Pancreas (tissue), 10 donors: ENCODE data around the gene NIPAL3. TPM values are rescaled to one million over a fixed set of nuclear protein-coding genes. Genes with fewer than 3 reads are reported as not detected.

Experiments
- ATAC-seq, 4 donors: fragments of 200-7000 bp; cut with Tn5 transposase; one replicate each; pipeline versions ENCODE4 v1.8.0 to v1.9.1; 2020; ENCODE audit warnings: mild to moderate bottlenecking in 4 of 4, moderate library complexity in 4 of 4
- DNase-seq, 6 donors: peaks; one replicate each; pipeline ENCODE4 v3.0.0-alpha.2; 2020
- FAIRE-seq: peaks from 2 replicates; lab custom pipeline; 2012; peaks lifted over from hg19 to GRCh38; lab: Jason Lieb, UNC
- H3K27ac ChIP-seq, 4 donors: fragments of 200-600 bp; sonication (generic); 1 replicate in 3 of 4; 2 replicates in 1 of 4; pipeline versions ENCODE4 v1.5.0 to v1.8.0; 2020
- H3K27me3 ChIP-seq, 4 donors: fragments of 200-600 bp; one replicate each; pipeline ENCODE4 v1.8.0; 2021
- H3K36me3 ChIP-seq, 3 donors: fragments of 200-600 bp; sonication (generic) in 1 of 3; one replicate each; pipeline versions ENCODE4 v1.5.0 to v1.8.0; 2020 to 2021
- H3K4me1 ChIP-seq, 3 donors: fragments of 200-600 bp; one replicate each; pipeline ENCODE4 v1.8.0; 2021
- H3K4me3 ChIP-seq, 4 donors: fragments of 200-600 bp; sonication (generic) in 2 of 4; one replicate each; pipeline versions ENCODE4 v1.5.0 to v1.8.0; 2020 to 2021
- H3K9me3 ChIP-seq, 4 donors: fragments of 200-600 bp; one replicate each; pipeline ENCODE4 v1.8.0; 2021
- CTCF ChIP-seq, 4 donors: fragments of 200-600 bp; sonication (generic) in 3 of 4; IDR thresholded peaks; one replicate each; pipeline versions ENCODE4 v1.5.0 to v1.8.0; 2021; ENCODE audit warnings: antibody characterized with exemption in 4 of 4
- WGBS, 2 donors: extraction: QIAGEN DNeasy Blood & Tissue Kit; methylation state at CpG; one replicate each; pipeline ENCODE4 v1.1.7; 2013; 5-methylcytosine and 5-hydroxymethylcytosine counted together
- intact Hi-C, 3 donors: fragments of 100-400 bp; cut with DNase I; formaldehyde crosslinking; loops; one replicate each; pipeline versions ENCODE4 v1.11.1 to v1.14.2; 2022
- polyA plus RNA-seq, 2 donors: library from polyadenylated mRNA; stranded (reverse); fragments of 200-250 nt; gene quantifications; one replicate each; pipeline ENCODE4 v1.2.3, GENCODE V29; 2013
- total RNA-seq, 6 donors: library from RNA; stranded (reverse); fragmentation: NEBNext Ultra II Directional in 4 of 6; extraction: Animal tissue kit (Norgen Biotek cat#: 25700) in 4 of 6; gene quantifications; one replicate each; pipeline versions ENCODE4 v1.2.1 to v1.2.4, GENCODE V29; 2021 to 2023
- donor health status: healthy with polysubstance abuse.
- donor health status: DM: no; HTN: no; CAD: no; lungs with moderate emphysema.
- donor health status: DM: no; HTN: no; CAD: no.
- donor health status: control.
- donor health status: control.
- donor health status: Bipolar disorder and iron deficiency.
- donor health status: DM: yes; HTN: yes; CAD: no.
- donor health status: DM: no; HTN: no; CAD: no.
- donor health status: DM: no; HTN: no; CAD: no.
- donor health status: DM: yes; HTN: yes; CAD: no.

Gene NIPAL3
- total and polyA plus RNA-seq, 8 donors = 7.2 to 25.4 (median 18.5) TPM

DNA sequence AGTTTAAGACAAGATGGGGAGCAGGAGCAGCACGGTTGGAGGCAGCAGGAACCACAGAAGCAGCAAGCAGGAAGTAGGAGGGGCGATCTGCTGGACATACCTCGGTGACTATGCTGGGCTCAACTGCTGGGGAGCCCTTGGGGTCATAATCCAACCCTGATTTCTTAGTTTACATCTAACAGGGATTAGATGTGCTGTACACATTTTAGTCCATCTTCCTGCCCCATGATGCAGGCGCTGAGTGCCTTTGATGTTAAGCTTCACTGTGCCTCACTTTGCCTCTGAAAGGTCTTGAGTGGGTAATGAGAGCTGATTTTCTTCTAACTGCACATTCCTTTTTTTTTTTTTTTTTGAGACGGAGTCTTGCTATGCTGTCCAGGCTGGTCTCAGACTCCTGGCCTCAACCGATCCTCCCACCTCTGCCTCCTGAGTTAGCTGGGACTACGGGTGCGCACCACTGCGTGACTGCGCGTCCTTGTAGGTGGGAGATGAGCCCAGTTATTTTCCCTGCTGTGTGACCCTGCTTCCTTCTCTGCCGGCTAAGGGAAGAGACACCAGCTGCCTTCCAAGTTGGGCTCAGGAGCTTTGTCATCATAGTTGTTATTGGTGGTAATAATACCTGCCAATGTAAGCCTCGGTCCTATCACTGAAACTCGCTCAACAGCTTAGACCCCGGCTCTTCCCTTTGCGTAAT lies 85.9 kb downstream of the NIPAL3 start:
- peak overlapping the region in 2 of 4 donors; percentile 70 to 71 for H3K4me3 ChIP-seq
- peaks cover 0 to 30% (median 13%) of the 10 kb centered on the region in 3 donors for H3K4me1 ChIP-seq
- intact Hi-C loops = no loop called here
- no peaks in the 10 kb centered on the region for H3K36me3 ChIP-seq
- DNase-seq (peak in 1 of 6 donors; percentile 19), ATAC-seq (peak in 1 of 4 donors; percentile 6), FAIRE-seq (no peak)
- no peak for TF ChIP-seq CTCF (IDR thresholded peaks at IDR 0.05)
- H3K9me3 ChIP-seq = no peaks in the 10 kb centered on the region
- 52 to 58% methylated on average over 16 of the region's 16 CpGs for WGBS, 2 donors
- peak overlapping the region; percentile 80 to 96 (median 89) for H3K27ac ChIP-seq
- H3K27me3 ChIP-seq = no peaks in the 10 kb centered on the region

DNA sequence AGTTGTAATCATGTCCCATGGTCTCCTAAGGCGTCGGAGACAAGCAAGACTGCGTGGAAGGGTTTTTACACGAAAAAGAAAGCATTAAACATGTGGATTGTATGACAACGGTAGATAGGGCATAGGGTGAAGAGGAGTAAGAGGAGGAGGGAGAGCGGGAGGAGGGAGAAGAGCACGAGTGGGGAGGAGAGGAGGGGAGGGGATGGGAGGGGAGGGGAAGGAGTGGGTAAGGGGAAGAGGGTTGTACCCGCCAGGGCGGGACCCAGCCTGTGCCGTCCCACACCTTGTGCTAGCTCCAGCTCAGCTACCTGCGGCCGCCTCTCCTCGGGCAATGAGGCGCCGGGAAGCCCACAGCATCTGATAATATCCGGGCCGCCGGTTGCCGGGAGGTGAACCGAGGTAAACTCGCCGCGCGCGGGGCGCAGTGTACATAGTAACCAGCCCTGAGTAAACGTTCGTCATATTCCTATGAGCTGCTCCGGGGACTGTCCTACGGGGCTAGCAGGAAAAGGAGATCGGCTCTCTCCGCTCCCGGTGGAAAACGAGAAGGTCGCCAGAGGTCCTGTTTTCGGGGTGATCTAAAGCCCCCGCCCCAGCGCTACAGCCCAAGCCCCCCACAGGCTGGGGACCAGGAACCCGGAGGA lies 86.6 kb downstream of the NIPAL3 start:
- Histone ChIP-seq H3K27me3 (no peaks in the 10 kb centered on the region), H3K27ac (peak overlapping the region; percentile 80 to 96 (median 89)), H3K4me3 (peak overlapping the region; percentile 51 to 71 (median 66)), H3K9me3 (no peaks in the 10 kb centered on the region), H3K36me3 (no peaks in the 10 kb centered on the region), H3K4me1 (peaks cover 4 to 37% (median 20%) of the 10 kb centered on the region in 3 donors)
- FAIRE-seq = no peak
- peak; percentile 76 to 92 (median 88) for DNase-seq
- 1% methylated on average over 28 to 39 of the region's 39 CpGs for WGBS, 2 donors
- TF ChIP-seq CTCF (IDR thresholded peaks at IDR 0.05) = no peak
- ATAC-seq = peak; percentile 70 to 78 (median 76)
- intact Hi-C loops = no loop called here

- peak; percentile 86 to 92 (median 86) for ATAC-seq
- no peaks in the 10 kb centered on the region for H3K27me3 ChIP-seq
- H3K4me1 ChIP-seq = peaks cover 4 to 42% (median 25%) of the 10 kb centered on the region in 3 donors
- no peaks in the 10 kb centered on the region for H3K9me3 ChIP-seq
- no peaks in the 10 kb centered on the region for H3K36me3 ChIP-seq
- intact Hi-C loops = no loop called here
- 0% methylated on average over 53 of the region's 53 CpGs; no CpG with 5 or more reads in 1 of the 2 donors for WGBS, 2 donors
- DNase-seq = peak; percentile 86 to 95 (median 88)
- no peak for FAIRE-seq
- H3K4me3 ChIP-seq = peak within 1 kb of the TSS; percentile 51 to 71 (median 66)
- TF ChIP-seq CTCF (IDR thresholded peaks at IDR 0.05) = no peak
- H3K27ac ChIP-seq = peak within 1 kb of the TSS; percentile 80 to 96 (median 89)
Measured at GRCh38 chr1:24502709-24503058, 87.1 kb downstream of the NIPAL3 start, which contains the start of gene RCAN3. Gene RCAN3 (plus strand): TSS chr1:24502836. CDS start chr1:24514373, 11,537 bp downstream.

- ATAC-seq = peak in 2 of 4 donors; percentile 32 to 33
- peak in 5 of 6 donors; percentile 25 to 58 (median 37) for DNase-seq
- H3K4me1 ChIP-seq = peaks cover 4 to 45% (median 30%) of the 10 kb centered on the region in 3 donors
- no peak for FAIRE-seq
- TF ChIP-seq CTCF (IDR thresholded peaks at IDR 0.05) = no peak
- H3K27me3 ChIP-seq = no peaks in the 10 kb centered on the region
- H3K36me3 ChIP-seq = no peaks in the 10 kb centered on the region
- peak overlapping the region; percentile 51 to 71 (median 66) for H3K4me3 ChIP-seq
- no peaks in the 10 kb centered on the region for H3K9me3 ChIP-seq
- intact Hi-C loops = no loop called here
- peak overlapping the region; percentile 31 to 96 (median 89) for H3K27ac ChIP-seq
- 1% methylated on average over 35 to 53 of the region's 53 CpGs for whole genome bisulfite sequencing, 2 donors
Measured at GRCh38 chr1:24503059-24503751, 87.6 kb downstream of the NIPAL3 start.
